ENCODE results near the gene NOSIP.
"Not testable (repeated sequence)": the region's sequence is repeated elsewhere in the genome, so short reads cannot be mapped to it uniquely, and the experiment has no call there.

The NOSIP gene

DNA sequence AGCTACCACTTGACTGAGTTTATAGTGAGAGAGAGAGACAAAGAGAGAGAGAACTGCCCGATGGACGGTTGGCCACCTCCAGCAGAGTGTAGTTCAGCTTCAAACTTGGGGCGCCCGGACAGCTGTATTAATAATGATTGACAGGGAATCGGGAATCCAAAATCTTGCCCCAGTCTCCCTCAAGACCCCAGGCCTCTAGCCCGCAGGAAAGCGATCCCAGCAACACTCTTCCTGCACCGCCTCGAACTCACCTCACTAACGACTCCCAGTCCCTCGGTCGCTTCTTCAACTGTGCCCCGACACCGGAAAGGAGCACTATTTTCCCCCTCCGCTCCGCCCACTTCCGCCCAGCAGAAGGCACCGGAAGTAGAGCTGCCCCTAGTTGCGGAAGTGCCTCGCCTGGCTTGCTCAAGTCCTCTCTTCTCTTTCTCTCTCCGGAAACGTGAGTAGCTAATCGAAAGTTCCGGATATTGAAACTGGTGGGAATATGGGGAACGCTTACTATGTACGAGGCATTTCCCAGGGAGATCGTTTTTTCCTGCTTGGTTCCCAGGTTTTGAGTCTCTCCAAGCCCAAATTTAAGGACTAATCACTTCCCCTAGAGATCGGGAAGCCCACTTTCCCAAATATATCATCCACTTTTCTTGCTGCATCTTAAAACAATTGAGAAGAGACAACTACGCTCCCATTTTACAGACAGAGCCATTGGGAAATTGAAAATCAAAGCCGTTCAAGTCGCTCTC, at the start of gene NOSIP:
Gene NOSIP, minus strand, starts transcription at position 293 of the 743 bp plus-strand sequence. CDS start 19,865 bp downstream, outside the sequence.
- H3K27ac ChIP-seq (ENCODE audit: low read length), result peak within 1 kb of the TSS; percentile 73
- peak within 1 kb of the TSS; percentile 96 for H3K4me3 ChIP-seq (ENCODE audit: low read length in 2 of 2)
- H3K4me1 ChIP-seq (ENCODE audit: control insufficient read depth, insufficient read depth, low read length), result peaks cover 5% of the 10 kb centered on the region
- peaks cover 4 to 7% of the 10 kb centered on the region in 2 donors for H3K36me3 ChIP-seq (ENCODE audit: control insufficient read depth in 2 of 2, insufficient read depth in 2 of 2, low read length in 2 of 2)
- peak within 1 kb of the TSS; percentile 93 to 95 for H3K9ac ChIP-seq (ENCODE audit: low read length in 2 of 2)
- no peaks in the 10 kb centered on the region for H3K27me3 ChIP-seq (ENCODE audit: control insufficient read depth in 1 of 2, insufficient read depth in 2 of 2, low read length in 2 of 2)
- no peaks in the 10 kb centered on the region for H3K9me3 ChIP-seq (ENCODE audit: control insufficient read depth in 2 of 2, low read length in 2 of 2)

GRCh38 chr19:49629659-49630058, 49.3 kb upstream of the NOSIP start:
- Histone ChIP-seq H3K9me3 (ENCODE audit: control insufficient read depth in 2 of 2, low read length in 2 of 2) (no peaks in the 10 kb centered on the region), H3K27me3 (ENCODE audit: control insufficient read depth in 1 of 2, insufficient read depth in 2 of 2, low read length in 2 of 2) (no peaks in the 10 kb centered on the region), H3K4me3 (ENCODE audit: low read length in 2 of 2) (no peak overlapping the region), H3K9ac (ENCODE audit: low read length in 2 of 2) (no peak overlapping the region), H3K27ac (ENCODE audit: low read length) (no peak overlapping the region), H3K4me1 (ENCODE audit: control insufficient read depth, insufficient read depth, low read length) (peaks cover 15% of the 10 kb centered on the region), H3K36me3 (ENCODE audit: control insufficient read depth in 2 of 2, insufficient read depth in 2 of 2, low read length in 2 of 2) (peaks cover 8 to 10% of the 10 kb centered on the region in 2 donors)

GRCh38 chr19:49626226-49626625, 45.9 kb upstream of the NOSIP start:
- Histone ChIP-seq H3K27ac (ENCODE audit: low read length) (no peak overlapping the region), H3K36me3 (ENCODE audit: control insufficient read depth in 2 of 2, insufficient read depth in 2 of 2, low read length in 2 of 2) (peaks cover 16 to 22% of the 10 kb centered on the region in 2 donors), H3K9me3 (ENCODE audit: control insufficient read depth in 2 of 2, low read length in 2 of 2) (no peaks in the 10 kb centered on the region), H3K9ac (ENCODE audit: low read length in 2 of 2) (no peak overlapping the region), H3K27me3 (ENCODE audit: control insufficient read depth in 1 of 2, insufficient read depth in 2 of 2, low read length in 2 of 2) (no peaks in the 10 kb centered on the region), H3K4me3 (ENCODE audit: low read length in 2 of 2) (no peak overlapping the region), H3K4me1 (ENCODE audit: control insufficient read depth, insufficient read depth, low read length) (peaks cover 11% of the 10 kb centered on the region)

DNA sequence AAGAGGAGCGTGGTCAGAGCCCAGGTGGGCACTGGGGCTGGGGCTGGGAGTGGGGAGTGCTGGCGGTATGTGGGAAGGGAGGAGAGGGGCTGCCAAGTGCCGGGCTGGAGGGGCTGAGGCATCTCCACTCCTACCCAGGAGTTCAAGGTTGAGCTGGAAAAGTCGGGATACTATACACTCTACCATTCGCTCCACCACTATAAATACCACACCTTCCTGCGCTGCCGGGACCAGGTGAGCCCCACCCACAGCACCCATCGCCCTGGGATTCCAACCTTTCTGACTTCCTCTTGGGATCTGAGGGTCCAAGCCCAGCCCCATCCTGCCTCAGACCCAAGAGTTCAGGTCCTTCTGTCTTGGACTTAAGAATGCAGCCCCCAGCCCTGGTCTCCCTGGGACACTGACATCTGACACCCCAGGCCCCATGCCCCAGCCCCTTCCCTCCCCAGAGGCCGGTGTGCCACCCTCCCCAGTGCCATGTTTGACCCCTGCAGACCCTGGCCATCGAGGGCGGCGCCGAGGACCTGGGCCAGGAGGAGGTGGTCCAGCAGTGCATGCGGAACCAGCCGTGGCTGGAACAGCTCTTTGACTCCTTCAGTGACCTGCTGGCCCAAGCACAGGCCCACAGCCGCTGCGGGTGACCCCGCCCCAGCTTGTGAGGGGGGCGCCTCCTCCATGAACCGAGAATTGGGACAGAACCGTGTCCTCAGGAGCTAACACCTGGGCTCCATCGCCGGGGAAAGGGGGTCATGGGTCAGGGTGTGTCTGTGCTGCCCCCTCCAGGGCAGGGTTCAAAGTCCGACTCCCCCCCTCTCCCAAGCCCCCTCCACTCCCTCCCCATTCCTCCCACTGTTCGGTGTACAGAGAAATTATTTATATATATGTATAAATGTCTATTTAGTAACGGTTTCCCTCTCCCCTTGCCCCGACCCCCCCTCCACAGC, 44.9 kb upstream of the NOSIP start:
- H3K9me3 ChIP-seq (ENCODE audit: control insufficient read depth in 2 of 2, low read length in 2 of 2), result no peaks in the 10 kb centered on the region
- H3K27me3 ChIP-seq (ENCODE audit: control insufficient read depth in 1 of 2, insufficient read depth in 2 of 2, low read length in 2 of 2), result no peaks in the 10 kb centered on the region
- H3K9ac ChIP-seq (ENCODE audit: low read length in 2 of 2), result no peak overlapping the region
- peaks cover 5% of the 10 kb centered on the region for H3K4me1 ChIP-seq (ENCODE audit: control insufficient read depth, insufficient read depth, low read length)
- no peak overlapping the region for H3K4me3 ChIP-seq (ENCODE audit: low read length in 2 of 2)
- no peak overlapping the region for H3K27ac ChIP-seq (ENCODE audit: low read length)
- H3K36me3 ChIP-seq (ENCODE audit: control insufficient read depth in 2 of 2, insufficient read depth in 2 of 2, low read length in 2 of 2), result peaks cover 16 to 25% of the 10 kb centered on the region in 2 donors

DNA sequence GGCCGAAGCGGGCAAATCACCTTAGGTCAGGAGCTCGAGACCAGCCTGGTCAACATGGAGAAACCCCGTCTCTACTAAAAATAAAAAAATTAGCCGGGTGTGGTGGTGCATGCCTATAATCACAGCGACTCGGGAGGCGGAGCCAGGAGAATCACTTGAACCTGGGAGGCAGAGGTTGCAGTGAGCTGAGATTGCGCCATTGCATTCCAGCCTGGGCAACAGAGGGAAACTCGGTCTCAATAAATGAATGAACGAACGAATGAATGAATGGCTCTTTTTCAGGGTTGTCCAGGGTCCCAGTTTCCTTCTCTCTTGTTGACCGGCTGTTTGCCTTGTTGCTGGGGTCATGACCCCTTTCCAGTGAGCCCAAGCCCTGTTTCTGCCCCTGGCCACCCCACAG, 37.5 kb upstream of the NOSIP start:
- peaks cover 32 to 44% of the 10 kb centered on the region in 2 donors for H3K36me3 ChIP-seq (ENCODE audit: control insufficient read depth in 2 of 2, insufficient read depth in 2 of 2, low read length in 2 of 2)
- H3K9ac ChIP-seq (ENCODE audit: low read length in 2 of 2), result not testable (repeated sequence)

GRCh38 chr19:49616945-49617344, 36.6 kb upstream of the NOSIP start:
- Histone ChIP-seq H3K9ac (ENCODE audit: low read length in 2 of 2) (no peak overlapping the region), H3K27ac (ENCODE audit: low read length) (no peak overlapping the region), H3K36me3 (ENCODE audit: control insufficient read depth in 2 of 2, insufficient read depth in 2 of 2, low read length in 2 of 2) (peaks cover 32 to 46% of the 10 kb centered on the region in 2 donors)

More for the DNA sequence above, 37.5 kb upstream of the NOSIP start:
- H3K9me3 ChIP-seq (ENCODE audit: control insufficient read depth in 2 of 2, low read length in 2 of 2); H3K4me1 ChIP-seq (ENCODE audit: control insufficient read depth, insufficient read depth, low read length); H3K27me3 ChIP-seq (ENCODE audit: control insufficient read depth in 1 of 2, insufficient read depth in 2 of 2, low read length in 2 of 2); H3K4me3 ChIP-seq (ENCODE audit: low read length in 2 of 2); H3K27ac ChIP-seq (ENCODE audit: low read length): not testable (repeated sequence)

DNA sequence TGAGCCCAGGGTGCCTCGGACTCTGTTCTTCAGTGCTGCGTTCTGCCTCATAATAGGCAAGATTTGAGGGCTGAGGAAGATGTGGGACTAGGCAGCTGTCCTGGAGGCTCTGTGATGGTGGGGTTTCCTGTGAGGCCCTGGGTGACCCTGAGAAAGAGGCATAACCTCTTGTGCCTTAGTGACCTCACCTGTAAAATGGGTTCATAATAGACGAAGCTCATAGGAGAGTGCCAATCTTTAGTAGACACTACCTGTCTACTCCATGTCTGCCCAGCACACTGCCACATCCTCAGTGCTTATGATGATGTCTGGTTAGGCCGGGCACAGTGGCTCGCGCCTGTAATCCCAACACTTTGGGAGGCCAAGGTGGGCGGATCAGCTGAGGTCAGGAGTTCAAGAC, 36.2 kb upstream of the NOSIP start:
- no peak overlapping the region for H3K4me3 ChIP-seq (ENCODE audit: low read length in 2 of 2)
- no peaks in the 10 kb centered on the region for H3K27me3 ChIP-seq (ENCODE audit: control insufficient read depth in 1 of 2, insufficient read depth in 2 of 2, low read length in 2 of 2)
- peaks cover 7% of the 10 kb centered on the region for H3K4me1 ChIP-seq (ENCODE audit: control insufficient read depth, insufficient read depth, low read length)
- H3K9ac ChIP-seq (ENCODE audit: low read length in 2 of 2), result no peak overlapping the region
- no peak overlapping the region for H3K27ac ChIP-seq (ENCODE audit: low read length)
- H3K9me3 ChIP-seq (ENCODE audit: control insufficient read depth in 2 of 2, low read length in 2 of 2), result no peaks in the 10 kb centered on the region
- peaks cover 28 to 42% of the 10 kb centered on the region in 2 donors for H3K36me3 ChIP-seq (ENCODE audit: control insufficient read depth in 2 of 2, insufficient read depth in 2 of 2, low read length in 2 of 2)

More at GRCh38 chr19:49616945-49617344, 36.6 kb upstream of the NOSIP start:
- Histone ChIP-seq H3K4me3 (ENCODE audit: low read length in 2 of 2) (no peak overlapping the region), H3K4me1 (ENCODE audit: control insufficient read depth, insufficient read depth, low read length) (peaks cover 7% of the 10 kb centered on the region), H3K9me3 (ENCODE audit: control insufficient read depth in 2 of 2, low read length in 2 of 2) (no peaks in the 10 kb centered on the region), H3K27me3 (ENCODE audit: control insufficient read depth in 1 of 2, insufficient read depth in 2 of 2, low read length in 2 of 2) (no peaks in the 10 kb centered on the region)

GRCh38 chr19:49615861-49616260, 35.5 kb upstream of the NOSIP start:
- H3K4me3 ChIP-seq (ENCODE audit: low read length in 2 of 2), result no peak overlapping the region
- H3K9ac ChIP-seq (ENCODE audit: low read length in 2 of 2), result no peak overlapping the region
- peaks cover 26 to 38% of the 10 kb centered on the region in 2 donors for H3K36me3 ChIP-seq (ENCODE audit: control insufficient read depth in 2 of 2, insufficient read depth in 2 of 2, low read length in 2 of 2)
- H3K4me1 ChIP-seq (ENCODE audit: control insufficient read depth, insufficient read depth, low read length), result peaks cover 7% of the 10 kb centered on the region
- no peak overlapping the region for H3K27ac ChIP-seq (ENCODE audit: low read length)
- no peaks in the 10 kb centered on the region for H3K27me3 ChIP-seq (ENCODE audit: control insufficient read depth in 1 of 2, insufficient read depth in 2 of 2, low read length in 2 of 2)
- no peaks in the 10 kb centered on the region for H3K9me3 ChIP-seq (ENCODE audit: control insufficient read depth in 2 of 2, low read length in 2 of 2)

- no peak overlapping the region for H3K4me3 ChIP-seq (ENCODE audit: low read length in 2 of 2)
- H3K36me3 ChIP-seq (ENCODE audit: control insufficient read depth in 2 of 2, insufficient read depth in 2 of 2, low read length in 2 of 2), result peaks cover 27 to 33% of the 10 kb centered on the region in 2 donors
- peaks cover 7% of the 10 kb centered on the region for H3K4me1 ChIP-seq (ENCODE audit: control insufficient read depth, insufficient read depth, low read length)
- H3K27me3 ChIP-seq (ENCODE audit: control insufficient read depth in 1 of 2, insufficient read depth in 2 of 2, low read length in 2 of 2), result no peaks in the 10 kb centered on the region
- peak overlapping the region; percentile 11 for H3K27ac ChIP-seq (ENCODE audit: low read length)
- H3K9ac ChIP-seq (ENCODE audit: low read length in 2 of 2), result no peak overlapping the region
- H3K9me3 ChIP-seq (ENCODE audit: control insufficient read depth in 2 of 2, low read length in 2 of 2), result no peaks in the 10 kb centered on the region
Observed at GRCh38 chr19:49614096-49614833, 33.9 kb upstream of the NOSIP start.

GRCh38 chr19:49613374-49613773, 33.0 kb upstream of the NOSIP start:
- Histone ChIP-seq H3K4me3 (ENCODE audit: low read length in 2 of 2) (no peak overlapping the region), H3K4me1 (ENCODE audit: control insufficient read depth, insufficient read depth, low read length) (peaks cover 7% of the 10 kb centered on the region), H3K9ac (ENCODE audit: low read length in 2 of 2) (no peak overlapping the region), H3K27ac (ENCODE audit: low read length) (no peak overlapping the region), H3K9me3 (ENCODE audit: control insufficient read depth in 2 of 2, low read length in 2 of 2) (no peaks in the 10 kb centered on the region), H3K27me3 (ENCODE audit: control insufficient read depth in 1 of 2, insufficient read depth in 2 of 2, low read length in 2 of 2) (no peaks in the 10 kb centered on the region), H3K36me3 (ENCODE audit: control insufficient read depth in 2 of 2, insufficient read depth in 2 of 2, low read length in 2 of 2) (peaks cover 29 to 33% of the 10 kb centered on the region in 2 donors)

All from stomach smooth muscle (tissue), 2 donors.